Mesendoderm (in vitro differentiated cells): Measurements from ENCODE around the gene RAB40A. TPM values are rescaled to one million over a fixed set of nuclear protein-coding genes. Genes with fewer than 3 reads are reported as not detected.

Source experiments
- DNase-seq: peaks from one replicate; pipeline ENCODE4 v3.0.0; 2013
- H2AK5ac ChIP-seq: 2 replicates; pipeline ENCODE4 v1.6.1; 2013; ENCODE audit warnings: low read length, inconsistent platforms
- H2BK120ac ChIP-seq: 2 replicates; pipeline ENCODE4 v1.6.1; 2013; ENCODE audit warnings: low read depth, mild to moderate bottlenecking, low read length, moderate library complexity, mixed read lengths
- H2BK15ac ChIP-seq: replicated peaks from 2 replicates; pipeline ENCODE4 v1.6.1; 2013; ENCODE audit warnings: low read depth, mild to moderate bottlenecking, moderate library complexity
- H2BK5ac ChIP-seq: 2 replicates; pipeline ENCODE4 v1.6.1; 2013; ENCODE audit warnings: low read length, inconsistent platforms
- H3K18ac ChIP-seq: 2 replicates; pipeline ENCODE4 v1.6.1; 2013; ENCODE audit warnings: mild to moderate bottlenecking, low read length, mixed read lengths
- H3K23ac ChIP-seq: one replicate; pipeline ENCODE4 v1.6.1; 2013; ENCODE audit warnings: low read length
- H3K27ac ChIP-seq: 2 replicates; pipeline ENCODE4 v1.5.1; 2013; ENCODE audit warnings: low read depth, mild to moderate bottlenecking, inconsistent platforms, low read length, moderate library complexity
- H3K27me3 ChIP-seq: 2 replicates; pipeline ENCODE4 v1.6.1; 2013; ENCODE audit warnings: low read length, control low read depth, mild to moderate bottlenecking, inconsistent platforms; ENCODE audit not compliant: insufficient read depth, poor library complexity
- H3K36me3 ChIP-seq: 2 replicates; pipeline ENCODE4 v1.6.1; 2013; ENCODE audit warnings: low read length, inconsistent platforms; ENCODE audit not compliant: control insufficient read depth, insufficient read depth
- H3K4ac ChIP-seq: one replicate; pipeline ENCODE4 v1.6.1; 2013; ENCODE audit warnings: low read depth, mild to moderate bottlenecking, low read length, moderate library complexity
- H3K4me1 ChIP-seq: 2 replicates; pipeline ENCODE4 v1.6.1; 2013; ENCODE audit warnings: low read depth, low read length, inconsistent platforms; ENCODE audit not compliant: control insufficient read depth
- H3K4me2 ChIP-seq: 2 replicates; pipeline ENCODE4 v1.6.1; 2013; ENCODE audit warnings: low read length
- H3K4me3 ChIP-seq: 2 replicates; pipeline ENCODE4 v1.5.1; 2013; ENCODE audit warnings: mild to moderate bottlenecking, low read length
- H3K56ac ChIP-seq: one replicate; pipeline ENCODE4 v1.6.1; 2013; ENCODE audit warnings: low read length
- H3K79me1 ChIP-seq: 2 replicates; pipeline ENCODE4 v1.6.1; 2013; ENCODE audit warnings: low read length, inconsistent platforms
- H3K79me2 ChIP-seq: 2 replicates; pipeline ENCODE4 v1.6.1; 2013; ENCODE audit warnings: mild to moderate bottlenecking, low read length; ENCODE audit not compliant: control insufficient read depth, insufficient read depth
- H3K9ac ChIP-seq: 2 replicates; pipeline ENCODE4 v1.6.1; 2013; ENCODE audit warnings: low read length, inconsistent platforms
- H4K5ac ChIP-seq: one replicate; pipeline ENCODE4 v1.6.1; 2013; ENCODE audit warnings: low read length
- H4K8ac ChIP-seq: one replicate; pipeline ENCODE4 v1.6.1; 2013; ENCODE audit warnings: low read depth, mild to moderate bottlenecking, control low read depth, low read length, moderate library complexity
- WGBS: extraction: QIAGEN DNeasy Blood & Tissue Kit; methylation state at CpG from one replicate; pipeline ENCODE4 v1.1.7; 2013; ENCODE audit warnings: low lambda C conversion rate, missing lambda C conversion rate; ENCODE audit not compliant: insufficient coverage; ENCODE audit errors: extremely low coverage; 5-methylcytosine and 5-hydroxymethylcytosine counted together
- polyA plus RNA-seq, 2 experiments: library from polyadenylated mRNA; stranded (reverse); fragments of 200-250 nt; gene quantifications; one replicate each; pipeline ENCODE4 v1.2.3, GENCODE V29; 2013

Gene RAB40A
- 0.01 TPM for polyA plus RNA-seq (2013, experiment 1 of 2)
- polyA plus RNA-seq (2013, experiment 2 of 2) = 0.03 TPM

GRCh38 chrX:103519389-103519788, at the start of gene RAB40A:
TSS of gene RAB40A (minus strand) at chrX:103519489. CDS start at chrX:103500756, 18,733 bp downstream.
- Histone ChIP-seq H3K36me3 (no peaks in the 10 kb centered on the region), H2AK5ac (no peak within 1 kb of the TSS), H3K79me2 (no peaks in the 10 kb centered on the region), H2BK5ac (no peak within 1 kb of the TSS), H4K8ac (no peak within 1 kb of the TSS), H3K4me1 (no peaks in the 10 kb centered on the region), H3K4me2 (no peak within 1 kb of the TSS), H2BK15ac (no peak within 1 kb of the TSS), H3K79me1 (no peaks in the 10 kb centered on the region), H3K4ac (no peak within 1 kb of the TSS), H3K18ac (no peak within 1 kb of the TSS), H3K23ac (no peak within 1 kb of the TSS), H3K56ac (no peak within 1 kb of the TSS), H3K27ac (no peak within 1 kb of the TSS), H3K27me3 (no peaks in the 10 kb centered on the region), H3K4me3 (no peak within 1 kb of the TSS), H3K9ac (no peak within 1 kb of the TSS), H4K5ac (no peak within 1 kb of the TSS), H2BK120ac (no peak within 1 kb of the TSS)
- no CpG with 5 or more reads among the region's 2 CpGs for WGBS
- no peak for DNase-seq

- H3K79me2 ChIP-seq = no peaks in the 10 kb centered on the region
- no peak overlapping the region for H2AK5ac ChIP-seq
- no peak overlapping the region for H3K18ac ChIP-seq
- H3K79me1 ChIP-seq = no peaks in the 10 kb centered on the region
- H4K5ac ChIP-seq = no peak overlapping the region
- H3K27me3 ChIP-seq = no peaks in the 10 kb centered on the region
- H2BK5ac ChIP-seq = no peak overlapping the region
- H3K56ac ChIP-seq = no peak overlapping the region
- WGBS = no CpG with 5 or more reads among the region's 1 CpG
- no peak overlapping the region for H2BK120ac ChIP-seq
- no peak overlapping the region for H3K27ac ChIP-seq
- H3K4me2 ChIP-seq = no peak overlapping the region
- no peak overlapping the region for H3K9ac ChIP-seq
- no peaks in the 10 kb centered on the region for H3K4me1 ChIP-seq
- H2BK15ac ChIP-seq = no peak overlapping the region
- no peak overlapping the region for H4K8ac ChIP-seq
- no peak overlapping the region for H3K23ac ChIP-seq
- no peak for DNase-seq
- H3K36me3 ChIP-seq = no peaks in the 10 kb centered on the region
- H3K4me3 ChIP-seq = no peak overlapping the region
- no peak overlapping the region for H3K4ac ChIP-seq
Observed at GRCh38 chrX:103565752-103566151, 46.5 kb upstream of the RAB40A start.

- H3K27ac ChIP-seq = no peak overlapping the region
Observed at GRCh38 chrX:103565197-103565596, 45.9 kb upstream of the RAB40A start.

GRCh38 chrX:103562801-103563200, 43.5 kb upstream of the RAB40A start:
- Histone ChIP-seq H3K79me1 (no peaks in the 10 kb centered on the region), H3K4me1 (no peaks in the 10 kb centered on the region), H2BK120ac (no peak overlapping the region), H3K27ac (no peak overlapping the region), H3K18ac (no peak overlapping the region), H2BK15ac (no peak overlapping the region), H3K9ac (no peak overlapping the region), H3K27me3 (no peaks in the 10 kb centered on the region), H4K8ac (no peak overlapping the region), H3K23ac (no peak overlapping the region), H3K4me2 (no peak overlapping the region), H2AK5ac (no peak overlapping the region), H4K5ac (no peak overlapping the region), H3K36me3 (no peaks in the 10 kb centered on the region), H3K4me3 (no peak overlapping the region), H3K4ac (no peak overlapping the region), H3K56ac (no peak overlapping the region), H2BK5ac (no peak overlapping the region), H3K79me2 (no peaks in the 10 kb centered on the region)
- no peak for DNase-seq
- no CpG with 5 or more reads among the region's 2 CpGs for WGBS

More at GRCh38 chrX:103565197-103565596, 45.9 kb upstream of the RAB40A start:
- H4K8ac ChIP-seq = no peak overlapping the region
- no peak for DNase-seq
- no peaks in the 10 kb centered on the region for H3K36me3 ChIP-seq
- no peak overlapping the region for H2AK5ac ChIP-seq
- H3K4ac ChIP-seq = no peak overlapping the region
- H2BK15ac ChIP-seq = no peak overlapping the region
- H3K23ac ChIP-seq = no peak overlapping the region
- no peaks in the 10 kb centered on the region for H3K4me1 ChIP-seq
- H3K4me3 ChIP-seq = no peak overlapping the region
- no peaks in the 10 kb centered on the region for H3K79me1 ChIP-seq
- no peak overlapping the region for H3K56ac ChIP-seq
- no peak overlapping the region for H3K9ac ChIP-seq
- H3K18ac ChIP-seq = no peak overlapping the region
- no peaks in the 10 kb centered on the region for H3K27me3 ChIP-seq
- no peak overlapping the region for H2BK120ac ChIP-seq
- H3K4me2 ChIP-seq = no peak overlapping the region
- no peak overlapping the region for H2BK5ac ChIP-seq
- WGBS = no CpG with 5 or more reads among the region's 4 CpGs
- no peak overlapping the region for H4K5ac ChIP-seq
- H3K79me2 ChIP-seq = no peaks in the 10 kb centered on the region

GRCh38 chrX:103560256-103560655, 41.0 kb upstream of the RAB40A start:
- H2BK5ac ChIP-seq = no peak overlapping the region
- no peak overlapping the region for H3K4ac ChIP-seq
- no peaks in the 10 kb centered on the region for H3K79me1 ChIP-seq
- H2BK120ac ChIP-seq = no peak overlapping the region
- no peak for DNase-seq
- no peak overlapping the region for H3K56ac ChIP-seq
- no CpG with 5 or more reads among the region's 1 CpG for WGBS
- H3K4me3 ChIP-seq = no peak overlapping the region
- H2AK5ac ChIP-seq = no peak overlapping the region
- H3K27ac ChIP-seq = no peak overlapping the region
- no peak overlapping the region for H4K5ac ChIP-seq
- no peak overlapping the region for H2BK15ac ChIP-seq
- H3K9ac ChIP-seq = no peak overlapping the region
- no peak overlapping the region for H4K8ac ChIP-seq
- H3K79me2 ChIP-seq = no peaks in the 10 kb centered on the region
- H3K23ac ChIP-seq = no peak overlapping the region
- no peaks in the 10 kb centered on the region for H3K36me3 ChIP-seq
- no peak overlapping the region for H3K18ac ChIP-seq
- no peaks in the 10 kb centered on the region for H3K4me1 ChIP-seq
- no peaks in the 10 kb centered on the region for H3K27me3 ChIP-seq
- H3K4me2 ChIP-seq = no peak overlapping the region

- Histone ChIP-seq H3K79me1 (no peaks in the 10 kb centered on the region), H3K18ac (no peak overlapping the region), H3K27ac (no peak overlapping the region), H2BK120ac (no peak overlapping the region), H3K56ac (no peak overlapping the region), H2BK5ac (no peak overlapping the region), H3K4me1 (peaks cover 2% of the 10 kb centered on the region), H3K36me3 (no peaks in the 10 kb centered on the region), H3K9ac (no peak overlapping the region), H3K4me2 (no peak overlapping the region), H3K23ac (no peak overlapping the region), H3K27me3 (no peaks in the 10 kb centered on the region), H3K4me3 (no peak overlapping the region), H3K4ac (no peak overlapping the region), H4K8ac (no peak overlapping the region), H3K79me2 (no peaks in the 10 kb centered on the region), H2AK5ac (no peak overlapping the region), H4K5ac (no peak overlapping the region), H2BK15ac (no peak overlapping the region)
- peak; percentile 48 for DNase-seq
- no CpG with 5 or more reads among the region's 2 CpGs for WGBS
Observed at GRCh38 chrX:103556963-103557612, 37.8 kb upstream of the RAB40A start.
